Endothelial cell (in vitro differentiated cells): Measurements from ENCODE around the gene PLOD3. TPM values are rescaled to one million over a fixed set of nuclear protein-coding genes. Genes with fewer than 3 reads are reported as not detected.
"Not testable (repeated sequence)": the region's sequence is repeated elsewhere in the genome, so short reads cannot be mapped to it uniquely, and the experiment has no call there.

Source experiments
- DNase-seq: peaks from one replicate; pipeline ENCODE4 v3.0.0; 2021; ENCODE audit warnings: low spot score
- H3K27ac Mint-ChIP-seq: one replicate; pipeline ENCODE4 v1.8.0; 2021; ENCODE audit warnings: mixed read lengths, inconsistent platforms; ENCODE audit not compliant: unreplicated experiment
- H3K27me3 Mint-ChIP-seq: one replicate; pipeline ENCODE4 v1.8.0; 2021; ENCODE audit warnings: mild to moderate bottlenecking, moderate library complexity, mixed read lengths, inconsistent platforms; ENCODE audit not compliant: unreplicated experiment
- H3K36me3 Mint-ChIP-seq: one replicate; pipeline ENCODE4 v1.8.0; 2021; ENCODE audit warnings: mild to moderate bottlenecking, low read depth, mixed read lengths, inconsistent platforms; ENCODE audit not compliant: unreplicated experiment
- H3K4me1 Mint-ChIP-seq: one replicate; pipeline ENCODE4 v1.8.0; 2021; ENCODE audit warnings: mild to moderate bottlenecking, mixed read lengths, inconsistent platforms; ENCODE audit not compliant: unreplicated experiment
- H3K4me3 Mint-ChIP-seq: one replicate; pipeline ENCODE4 v1.8.0; 2021; ENCODE audit warnings: mild to moderate bottlenecking, mixed read lengths, inconsistent platforms; ENCODE audit not compliant: unreplicated experiment
- H3K9me3 Mint-ChIP-seq: one replicate; pipeline ENCODE4 v1.8.0; 2021; ENCODE audit warnings: mixed read lengths, inconsistent platforms; ENCODE audit not compliant: unreplicated experiment
- CTCF ChIP-seq: fragments of 200-600 bp; sonication (generic); IDR thresholded peaks from one replicate; pipeline ENCODE4 v1.5.0; 2021; ENCODE audit warnings: antibody characterized with exemption; ENCODE audit not compliant: unreplicated experiment
- total RNA-seq: library from RNA; stranded (reverse); fragmentation: NEBNext Ultra II Directional; extraction: Animal tissue kit (Norgen Biotek cat#: 25700); gene quantifications from one replicate; pipeline ENCODE4 v1.2.1, GENCODE V29; 2021; ENCODE audit not compliant: unreplicated experiment

PLOD3 gene
- total RNA-seq, 1 donor from 2014 or later = 73.0 TPM

GRCh38 chr7:101200862-101201599, 16.4 kb downstream of the PLOD3 start, which contains the start of gene MOGAT3:
TSS of gene MOGAT3 (minus strand) at chr7:101201036. CDS start at chr7:101200854, 182 bp downstream.
- Mint-ChIP-seq H3K27ac (no peak within 1 kb of the TSS), H3K27me3 (peaks cover 12% of the 10 kb centered on the region), H3K4me3 (no peak within 1 kb of the TSS), H3K4me1 (no peaks in the 10 kb centered on the region), H3K9me3 (no peaks in the 10 kb centered on the region), H3K36me3 (no peaks in the 10 kb centered on the region)
- no peak for TF ChIP-seq CTCF
- DNase-seq = no peak

GRCh38 chr7:101200504-101200861, 16.9 kb downstream of the PLOD3 start:
- H3K4me1 Mint-ChIP-seq = no peaks in the 10 kb centered on the region
- no peak overlapping the region for H3K27ac Mint-ChIP-seq
- no peak for TF ChIP-seq CTCF
- no peak for DNase-seq
- H3K27me3 Mint-ChIP-seq = peaks cover 12% of the 10 kb centered on the region
- H3K4me3 Mint-ChIP-seq = no peak overlapping the region
- no peaks in the 10 kb centered on the region for H3K36me3 Mint-ChIP-seq
- no peaks in the 10 kb centered on the region for H3K9me3 Mint-ChIP-seq

- H3K36me3 Mint-ChIP-seq, H3K27ac Mint-ChIP-seq, DNase-seq, H3K4me3 Mint-ChIP-seq, H3K9me3 Mint-ChIP-seq, H3K4me1 Mint-ChIP-seq: not testable (repeated sequence)
- H3K27me3 Mint-ChIP-seq = peaks cover 12% of the 10 kb centered on the region
Measured at GRCh38 chr7:101199522-101199921, 17.9 kb downstream of the PLOD3 start.

GRCh38 chr7:101198476-101198875, 18.9 kb downstream of the PLOD3 start:
- no peak overlapping the region for H3K27ac Mint-ChIP-seq
- no peaks in the 10 kb centered on the region for H3K4me1 Mint-ChIP-seq
- H3K36me3 Mint-ChIP-seq = no peaks in the 10 kb centered on the region
- no peak for TF ChIP-seq CTCF
- no peak overlapping the region for H3K4me3 Mint-ChIP-seq
- H3K9me3 Mint-ChIP-seq = no peaks in the 10 kb centered on the region
- DNase-seq = no peak
- peaks cover 13% of the 10 kb centered on the region for H3K27me3 Mint-ChIP-seq

GRCh38 chr7:101197991-101198390, 19.4 kb downstream of the PLOD3 start:
- H3K4me1 Mint-ChIP-seq = no peaks in the 10 kb centered on the region
- no peak overlapping the region for H3K27ac Mint-ChIP-seq
- no peak for DNase-seq
- H3K27me3 Mint-ChIP-seq = peaks cover 13% of the 10 kb centered on the region
- H3K9me3 Mint-ChIP-seq = no peaks in the 10 kb centered on the region
- H3K4me3 Mint-ChIP-seq = no peak overlapping the region
- no peak for TF ChIP-seq CTCF
- H3K36me3 Mint-ChIP-seq = no peaks in the 10 kb centered on the region
